Measurements from ENCODE around the gene PPP2R2D.

The PPP2R2D gene

GRCh38 chr10:131925011-131925649, 24.3 kb downstream of the PPP2R2D start:
- Histone ChIP-seq H3K36me3 (ENCODE audit: insufficient read depth) (no peaks in the 10 kb centered on the region), H4K20me1 (ENCODE audit: insufficient read depth) (no peaks in the 10 kb centered on the region), H3K27me3 (ENCODE audit: insufficient read depth, low read depth) (no peaks in the 10 kb centered on the region), H3K4me1 (ENCODE audit: low read depth, poor library complexity, severe bottlenecking) (no peaks in the 10 kb centered on the region), H3K9ac (no peak overlapping the region), H3K27ac (no peak overlapping the region), H3K4me3 (IDR thresholded peaks at IDR 0.05; ENCODE audit: insufficient read depth, low read depth, low read length) (no peak overlapping the region), H2AFZ (ENCODE audit: low read depth) (no peak overlapping the region), H3K4me2 (no peak overlapping the region), H3K79me2 (ENCODE audit: insufficient read depth, low read depth) (peaks cover 84% of the 10 kb centered on the region)
- TF ChIP-seq CTCF (conservative IDR thresholded peaks at IDR 0.05; ENCODE audit: low read depth, low read length): no peak

GRCh38 chr10:131925716-131926115, 24.9 kb downstream of the PPP2R2D start:
- Histone ChIP-seq H3K27ac (no peak overlapping the region), H4K20me1 (ENCODE audit: insufficient read depth) (no peaks in the 10 kb centered on the region), H3K4me2 (no peak overlapping the region), H3K4me3 (IDR thresholded peaks at IDR 0.05; ENCODE audit: insufficient read depth, low read depth, low read length) (no peak overlapping the region), H3K9ac (no peak overlapping the region), H2AFZ (ENCODE audit: low read depth) (no peak overlapping the region), H3K27me3 (ENCODE audit: insufficient read depth, low read depth) (no peaks in the 10 kb centered on the region), H3K4me1 (ENCODE audit: low read depth, poor library complexity, severe bottlenecking) (no peaks in the 10 kb centered on the region), H3K36me3 (ENCODE audit: insufficient read depth) (no peaks in the 10 kb centered on the region), H3K79me2 (ENCODE audit: insufficient read depth, low read depth) (peaks cover 87% of the 10 kb centered on the region)
- TF ChIP-seq CTCF (conservative IDR thresholded peaks at IDR 0.05; ENCODE audit: low read depth, low read length): no peak

- H3K27ac ChIP-seq: no peak overlapping the region
- TF ChIP-seq CTCF (conservative IDR thresholded peaks at IDR 0.05; ENCODE audit: low read depth, low read length): no peak
Observed at GRCh38 chr10:131926253-131926652, 25.4 kb downstream of the PPP2R2D start.

GRCh38 chr10:131926743-131927595, 26.2 kb downstream of the PPP2R2D start:
- peaks cover 87% of the 10 kb centered on the region for H3K79me2 ChIP-seq (ENCODE audit: insufficient read depth, low read depth)
- no peak overlapping the region for H3K27ac ChIP-seq
- no peak overlapping the region for H3K4me2 ChIP-seq
- H3K4me1 ChIP-seq (ENCODE audit: low read depth, poor library complexity, severe bottlenecking): no peaks in the 10 kb centered on the region
- H4K20me1 ChIP-seq (ENCODE audit: insufficient read depth): no peaks in the 10 kb centered on the region
- H3K36me3 ChIP-seq (ENCODE audit: insufficient read depth): no peaks in the 10 kb centered on the region
- TF ChIP-seq CTCF (conservative IDR thresholded peaks at IDR 0.05; ENCODE audit: low read depth, low read length): no peak
- no peak overlapping the region for H3K4me3 ChIP-seq (IDR thresholded peaks at IDR 0.05; ENCODE audit: insufficient read depth, low read depth, low read length)
- H2AFZ ChIP-seq (ENCODE audit: low read depth): no peak overlapping the region
- H3K9ac ChIP-seq: no peak overlapping the region
- no peaks in the 10 kb centered on the region for H3K27me3 ChIP-seq (ENCODE audit: insufficient read depth, low read depth)

More at GRCh38 chr10:131926253-131926652, 25.4 kb downstream of the PPP2R2D start:
- H3K4me3 ChIP-seq (IDR thresholded peaks at IDR 0.05; ENCODE audit: insufficient read depth, low read depth, low read length): no peak overlapping the region
- H3K4me1 ChIP-seq (ENCODE audit: low read depth, poor library complexity, severe bottlenecking): no peaks in the 10 kb centered on the region
- H3K9ac ChIP-seq: no peak overlapping the region
- no peak overlapping the region for H3K4me2 ChIP-seq
- no peaks in the 10 kb centered on the region for H3K27me3 ChIP-seq (ENCODE audit: insufficient read depth, low read depth)
- no peak overlapping the region for H2AFZ ChIP-seq (ENCODE audit: low read depth)
- H3K36me3 ChIP-seq (ENCODE audit: insufficient read depth): no peaks in the 10 kb centered on the region
- H4K20me1 ChIP-seq (ENCODE audit: insufficient read depth): no peaks in the 10 kb centered on the region
- H3K79me2 ChIP-seq (ENCODE audit: insufficient read depth, low read depth): peaks cover 87% of the 10 kb centered on the region
